Effector memory CD4-positive, alpha-beta T cell (primary cell): ENCODE measurements around the gene GUCA2A.

Source experiments
- DNase-seq, 3 donors: peaks; one replicate each; pipeline ENCODE4 v3.0.0-alpha.2; 2020
- H3K27ac ChIP-seq: 2 replicates; pipeline ENCODE4 v1.7.0; 2013; ENCODE audit warnings: mild to moderate bottlenecking, low read length, moderate library complexity; ENCODE audit not compliant: insufficient read depth, poor library complexity, severe bottlenecking
- H3K27me3 ChIP-seq: replicated peaks from 2 replicates; pipeline ENCODE4 v1.7.0; 2013; ENCODE audit warnings: mild to moderate bottlenecking, low read length; ENCODE audit not compliant: insufficient read depth, control insufficient read depth, poor library complexity, severe bottlenecking
- H3K36me3 ChIP-seq: 2 replicates; pipeline ENCODE4 v1.7.0; 2013; ENCODE audit warnings: mild to moderate bottlenecking, low read length, moderate library complexity; ENCODE audit not compliant: control insufficient read depth, insufficient read depth
- H3K4me1 ChIP-seq: 2 replicates; pipeline ENCODE4 v1.7.0; 2013; ENCODE audit warnings: low read length, mild to moderate bottlenecking; ENCODE audit not compliant: control insufficient read depth, insufficient read depth, poor library complexity, severe bottlenecking
- H3K4me3 ChIP-seq: 2 replicates; pipeline ENCODE4 v1.7.0; 2013; ENCODE audit warnings: low read length, low read depth, mild to moderate bottlenecking; ENCODE audit not compliant: insufficient read depth, poor library complexity, severe bottlenecking
- H3K9me3 ChIP-seq: 2 replicates; pipeline ENCODE4 v1.7.0; 2013; ENCODE audit warnings: mild to moderate bottlenecking, low read length, moderate library complexity; ENCODE audit not compliant: control insufficient read depth

Gene GUCA2A

GRCh38 chr1:42145389-42145716, 19.2 kb downstream of the GUCA2A start:
- H3K9me3 ChIP-seq: no peaks in the 10 kb centered on the region
- H3K36me3 ChIP-seq: no peaks in the 10 kb centered on the region
- no peaks in the 10 kb centered on the region for H3K4me1 ChIP-seq
- no peak for DNase-seq
- no peak overlapping the region for H3K27ac ChIP-seq
- no peak overlapping the region for H3K4me3 ChIP-seq
- H3K27me3 ChIP-seq: peaks cover 8% of the 10 kb centered on the region

- peaks cover 8% of the 10 kb centered on the region for H3K27me3 ChIP-seq
- H3K9me3 ChIP-seq: no peaks in the 10 kb centered on the region
- H3K27ac ChIP-seq: no peak overlapping the region
- no peak overlapping the region for H3K4me3 ChIP-seq
- DNase-seq: no peak
- no peaks in the 10 kb centered on the region for H3K4me1 ChIP-seq
- H3K36me3 ChIP-seq: no peaks in the 10 kb centered on the region
Measured at GRCh38 chr1:42144711-42145388, 19.7 kb downstream of the GUCA2A start.

DNA sequence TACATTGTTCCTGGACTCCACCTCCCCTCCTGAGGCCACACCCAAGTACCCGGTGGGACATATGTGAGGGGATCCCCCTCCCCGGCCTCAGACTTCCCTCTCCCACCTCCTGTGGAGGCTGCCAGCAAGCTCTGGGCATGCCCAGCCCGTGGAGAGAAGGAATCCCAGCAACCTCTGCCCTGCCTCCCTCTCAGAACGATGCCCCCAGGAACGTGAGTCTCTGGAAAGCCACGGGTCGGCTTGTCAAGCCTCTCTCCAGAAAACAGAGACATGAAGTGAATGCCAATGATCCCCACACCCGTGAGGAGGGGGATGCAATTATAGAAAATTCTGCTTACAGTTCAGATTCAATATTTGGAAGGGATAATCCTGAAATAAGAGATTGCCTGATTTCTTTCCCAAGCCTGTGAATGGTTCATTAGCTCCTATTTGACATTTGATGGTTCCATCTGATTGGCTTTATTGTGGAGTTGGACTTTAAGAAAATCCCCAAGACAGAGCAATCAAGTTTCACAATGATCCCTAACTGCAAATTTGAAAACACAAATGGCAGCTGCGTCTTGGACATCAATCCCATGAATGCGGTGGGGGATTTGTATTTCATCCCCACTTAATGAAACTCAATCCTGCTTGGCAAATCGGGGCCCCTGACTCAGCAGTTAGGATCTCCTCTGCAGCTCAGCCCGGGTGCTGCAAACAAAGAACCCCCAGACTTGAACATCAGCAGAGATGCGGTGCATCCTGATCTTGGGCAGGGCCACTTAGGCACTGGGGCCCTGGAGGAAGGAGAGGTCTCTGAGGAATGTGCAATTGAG, 20.4 kb downstream of the GUCA2A start:
- DNase-seq: no peak
- no peaks in the 10 kb centered on the region for H3K9me3 ChIP-seq
- H3K27me3 ChIP-seq: peaks cover 8% of the 10 kb centered on the region

GRCh38 chr1:42142894-42143675, 21.5 kb downstream of the GUCA2A start:
- Histone ChIP-seq H3K27me3 (peaks cover 8% of the 10 kb centered on the region), H3K27ac (no peak overlapping the region), H3K4me1 (no peaks in the 10 kb centered on the region), H3K9me3 (no peaks in the 10 kb centered on the region), H3K4me3 (no peak overlapping the region), H3K36me3 (no peaks in the 10 kb centered on the region)
- no peak for DNase-seq

More for the DNA sequence above, 20.4 kb downstream of the GUCA2A start:
- H3K4me3 ChIP-seq: no peak overlapping the region
- H3K27ac ChIP-seq: no peak overlapping the region
- no peaks in the 10 kb centered on the region for H3K4me1 ChIP-seq
- H3K36me3 ChIP-seq: no peaks in the 10 kb centered on the region

DNA sequence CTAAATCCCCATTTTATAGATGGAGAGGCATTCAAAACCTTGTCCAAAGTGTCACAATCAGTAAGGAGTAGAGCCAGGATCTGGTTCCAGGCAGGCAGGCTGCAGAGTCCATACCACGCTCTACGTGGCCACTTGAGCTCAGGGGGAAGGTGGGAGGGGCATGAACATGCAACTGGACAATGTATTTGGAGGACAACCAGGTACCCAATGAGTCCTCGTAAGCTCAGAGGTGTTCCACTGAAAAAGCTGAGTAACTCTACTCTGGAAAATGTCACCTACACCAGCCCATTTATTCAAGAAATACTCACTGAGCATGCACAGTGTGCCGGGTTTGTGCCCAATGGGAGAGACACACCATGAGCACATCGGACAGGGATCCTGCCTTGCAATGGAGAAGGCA, 22.6 kb downstream of the GUCA2A start:
- no peak overlapping the region for H3K4me3 ChIP-seq
- H3K9me3 ChIP-seq: no peaks in the 10 kb centered on the region
- H3K36me3 ChIP-seq: no peaks in the 10 kb centered on the region
- no peak for DNase-seq
- H3K4me1 ChIP-seq: no peaks in the 10 kb centered on the region
- H3K27ac ChIP-seq: no peak overlapping the region
- peaks cover 8% of the 10 kb centered on the region for H3K27me3 ChIP-seq

GRCh38 chr1:42140191-42140590, 24.4 kb downstream of the GUCA2A start:
- H3K27ac ChIP-seq: no peak overlapping the region

GRCh38 chr1:42139444-42139843, 25.1 kb downstream of the GUCA2A start:
- Histone ChIP-seq H3K4me3 (no peak overlapping the region), H3K27ac (no peak overlapping the region), H3K27me3 (no peaks in the 10 kb centered on the region), H3K9me3 (no peaks in the 10 kb centered on the region), H3K36me3 (no peaks in the 10 kb centered on the region), H3K4me1 (no peaks in the 10 kb centered on the region)
- DNase-seq: no peak

More at GRCh38 chr1:42140191-42140590, 24.4 kb downstream of the GUCA2A start:
- Histone ChIP-seq H3K4me3 (no peak overlapping the region), H3K36me3 (no peaks in the 10 kb centered on the region), H3K4me1 (no peaks in the 10 kb centered on the region), H3K27me3 (no peaks in the 10 kb centered on the region), H3K9me3 (no peaks in the 10 kb centered on the region)
- DNase-seq: no peak

DNA sequence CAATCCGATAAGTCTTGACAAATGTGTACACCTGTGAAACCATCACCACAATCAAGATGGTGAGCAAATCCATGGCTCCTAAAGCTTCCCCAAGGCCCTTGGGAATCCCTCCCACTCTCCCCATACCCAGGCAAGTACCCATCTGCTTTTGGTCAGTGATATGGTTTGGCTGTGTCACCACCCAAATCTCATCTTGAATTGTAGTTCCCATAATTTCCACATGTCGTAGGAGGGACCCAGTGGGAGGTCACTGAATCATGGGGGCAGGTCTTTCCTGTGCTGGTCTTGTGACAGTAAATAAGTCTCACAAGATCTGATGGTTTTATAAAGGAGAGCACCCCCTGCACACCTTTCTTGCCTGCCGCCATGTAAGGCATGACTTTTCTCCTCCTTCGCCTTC, 26.0 kb downstream of the GUCA2A start:
- no peak for DNase-seq
- Histone ChIP-seq H3K36me3 (no peaks in the 10 kb centered on the region), H3K4me3 (no peak overlapping the region), H3K9me3 (no peaks in the 10 kb centered on the region), H3K27me3 (no peaks in the 10 kb centered on the region), H3K4me1 (no peaks in the 10 kb centered on the region), H3K27ac (no peak overlapping the region)

DNA sequence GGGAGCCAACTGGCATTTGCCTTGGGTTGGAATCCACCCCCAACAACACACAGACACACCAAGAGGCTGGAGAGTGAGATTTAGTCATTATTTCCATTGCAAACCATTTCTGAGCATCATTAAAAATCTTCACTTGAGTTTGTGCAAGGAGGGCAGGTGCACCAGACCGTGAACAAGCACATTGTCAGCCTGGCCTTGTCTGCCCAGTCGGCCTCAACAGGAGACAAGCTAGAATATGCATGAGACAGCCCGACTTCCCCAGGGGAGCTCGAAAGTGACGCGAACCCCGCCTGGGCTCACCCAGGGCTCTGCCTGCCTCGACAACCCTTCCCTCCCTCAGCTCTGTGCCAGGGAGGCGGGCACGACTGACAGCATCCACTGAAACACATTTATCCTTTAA, 26.8 kb downstream of the GUCA2A start:
- no peak for DNase-seq
- Histone ChIP-seq H3K4me1 (no peaks in the 10 kb centered on the region), H3K27ac (no peak overlapping the region), H3K36me3 (no peaks in the 10 kb centered on the region), H3K4me3 (no peak overlapping the region), H3K9me3 (no peaks in the 10 kb centered on the region), H3K27me3 (no peaks in the 10 kb centered on the region)

DNA sequence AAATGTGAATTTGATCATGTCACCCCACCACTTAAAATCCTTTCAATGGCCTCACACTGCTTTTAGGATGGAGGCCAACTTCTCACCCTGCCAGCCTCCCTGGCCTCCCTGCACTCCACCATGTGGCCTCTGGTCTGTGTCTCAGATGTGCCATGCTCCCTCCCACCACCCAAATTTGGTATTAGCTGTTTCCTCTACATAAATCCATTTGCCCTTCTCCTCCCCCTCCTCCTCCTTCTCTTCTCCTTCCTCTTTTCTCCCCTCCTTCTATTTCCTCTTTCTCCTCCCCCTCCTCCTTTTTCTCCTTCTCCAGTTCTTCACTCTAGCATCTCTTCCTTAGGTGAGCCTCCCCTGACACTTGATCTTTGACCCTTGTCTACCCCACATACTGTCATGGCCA, 28.1 kb downstream of the GUCA2A start:
- no peak for DNase-seq
- Histone ChIP-seq H3K36me3 (no peaks in the 10 kb centered on the region), H3K9me3 (no peaks in the 10 kb centered on the region)

More for the DNA sequence above, 28.1 kb downstream of the GUCA2A start:
- Histone ChIP-seq H3K4me3 (no peak overlapping the region), H3K27ac (no peak overlapping the region), H3K27me3 (no peaks in the 10 kb centered on the region), H3K4me1 (no peaks in the 10 kb centered on the region)
